ENCODE data around the gene NUDT4. TPM values are rescaled to one million over a fixed set of nuclear protein-coding genes. Genes with fewer than 3 reads are reported as not detected.

The NUDT4 gene
- total and polyA plus RNA-seq, 9 of the 15 experiments (the other 6 are each of a cell fraction or from before 2014, with no cell fraction given) = 38.1 to 164 (median 99.2) TPM

DNA sequence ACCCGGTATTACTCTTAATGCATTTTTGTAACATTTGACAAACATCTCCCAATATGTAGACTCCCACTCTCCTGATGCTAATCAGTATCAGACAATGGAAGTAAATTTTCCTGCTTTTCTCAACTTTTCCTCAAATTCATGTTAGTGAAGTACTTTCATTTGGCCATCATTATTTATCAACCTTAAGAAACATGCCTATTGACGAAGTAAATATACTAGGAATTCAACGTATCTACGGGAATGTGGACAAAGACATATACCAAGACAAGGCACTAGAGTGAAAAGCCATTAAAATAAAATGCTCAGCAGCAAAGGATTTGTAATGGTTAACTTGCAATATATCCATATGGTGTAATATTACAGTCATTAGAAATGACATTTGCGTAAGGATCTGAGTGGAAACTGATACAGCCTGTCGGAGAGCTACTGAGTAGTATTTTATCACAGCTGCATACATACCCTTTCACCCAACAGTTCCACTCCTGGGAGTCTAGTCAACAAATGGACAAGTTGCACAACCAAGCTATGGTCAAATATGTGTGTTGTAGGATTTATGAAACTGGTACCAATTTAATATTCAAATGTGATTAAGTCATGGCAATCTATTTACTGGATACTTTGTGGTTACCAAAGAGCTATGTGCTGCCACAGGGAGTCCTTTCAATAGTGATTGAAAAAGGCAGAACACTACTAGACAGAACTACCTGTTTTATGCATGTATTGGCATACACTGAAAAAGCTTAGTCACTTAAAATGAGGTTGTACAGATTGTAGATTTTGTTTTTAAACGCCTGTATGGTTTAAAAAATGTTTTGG is 26.5 kb downstream of the NUDT4 start (continued):
- TF ChIP-seq, protein P1, sequence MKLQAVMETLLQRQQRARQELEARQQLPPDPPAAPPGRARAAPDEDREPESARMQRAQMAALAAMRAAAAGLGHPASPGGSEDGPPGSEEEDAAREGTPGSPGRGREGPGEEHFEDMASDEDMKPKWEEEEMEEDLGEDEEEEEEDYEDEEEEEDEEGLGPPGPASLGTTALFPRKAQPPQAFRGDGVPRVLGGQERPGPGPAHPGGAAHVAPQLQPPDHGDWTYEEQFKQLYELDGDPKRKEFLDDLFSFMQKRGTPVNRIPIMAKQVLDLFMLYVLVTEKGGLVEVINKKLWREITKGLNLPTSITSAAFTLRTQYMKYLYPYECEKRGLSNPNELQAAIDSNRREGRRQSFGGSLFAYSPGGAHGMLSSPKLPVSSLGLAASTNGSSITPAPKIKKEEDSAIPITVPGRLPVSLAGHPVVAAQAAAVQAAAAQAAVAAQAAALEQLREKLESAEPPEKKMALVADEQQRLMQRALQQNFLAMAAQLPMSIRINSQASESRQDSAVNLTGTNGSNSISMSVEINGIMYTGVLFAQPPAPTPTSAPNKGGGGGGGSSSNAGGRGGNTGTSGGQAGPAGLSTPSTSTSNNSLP (IDR thresholded peaks at IDR 0.05; ENCODE audit: borderline replicate concordance, low read depth, low read length) = 0 out of 2 replicates have a peak, but pooled peaks have one; percentile 26
- TF ChIP-seq CBX1 (IDR thresholded peaks at IDR 0.05; ENCODE audit: low read depth) (no peak), ATF7 (IDR thresholded peaks at IDR 0.05) (no peak), ZNF76 (CRISPR knock-in tag; IDR thresholded peaks at IDR 0.05; ENCODE audit: borderline replicate concordance) (no peak), PHF21A (IDR thresholded peaks at IDR 0.05; ENCODE audit: borderline replicate concordance, low read depth) (no peak), ZNF124 (CRISPR knock-in tag; IDR thresholded peaks at IDR 0.05) (no peak), POLR2AphosphoS2 (IDR thresholded peaks at IDR 0.05; ENCODE audit: low read length) (peak; percentile 98), TAF9B (IDR thresholded peaks at IDR 0.05; ENCODE audit: partially characterized antibody) (no peak), ZNF324 (CRISPR knock-in tag; IDR thresholded peaks at IDR 0.05) (peak; percentile 10; the same call in 1 of the 2 replicates), ZNF445 (CRISPR knock-in tag; IDR thresholded peaks at IDR 0.05; ENCODE audit: low read depth) (0 out of 2 replicates have a peak, but pooled peaks have one; percentile 40), ERF (CRISPR knock-in tag; IDR thresholded peaks at IDR 0.05) (peak; percentile 57; the same call in 1 of the 2 replicates), CBFA2T2 (conservative IDR thresholded peaks at IDR 0.05) (no peak), PML (IDR thresholded peaks at IDR 0.05; ENCODE audit: low read length) (peak; percentile 58), NFATC3 (IDR thresholded peaks at IDR 0.05) (no peak)
- TF ChIP-seq, protein P2, sequence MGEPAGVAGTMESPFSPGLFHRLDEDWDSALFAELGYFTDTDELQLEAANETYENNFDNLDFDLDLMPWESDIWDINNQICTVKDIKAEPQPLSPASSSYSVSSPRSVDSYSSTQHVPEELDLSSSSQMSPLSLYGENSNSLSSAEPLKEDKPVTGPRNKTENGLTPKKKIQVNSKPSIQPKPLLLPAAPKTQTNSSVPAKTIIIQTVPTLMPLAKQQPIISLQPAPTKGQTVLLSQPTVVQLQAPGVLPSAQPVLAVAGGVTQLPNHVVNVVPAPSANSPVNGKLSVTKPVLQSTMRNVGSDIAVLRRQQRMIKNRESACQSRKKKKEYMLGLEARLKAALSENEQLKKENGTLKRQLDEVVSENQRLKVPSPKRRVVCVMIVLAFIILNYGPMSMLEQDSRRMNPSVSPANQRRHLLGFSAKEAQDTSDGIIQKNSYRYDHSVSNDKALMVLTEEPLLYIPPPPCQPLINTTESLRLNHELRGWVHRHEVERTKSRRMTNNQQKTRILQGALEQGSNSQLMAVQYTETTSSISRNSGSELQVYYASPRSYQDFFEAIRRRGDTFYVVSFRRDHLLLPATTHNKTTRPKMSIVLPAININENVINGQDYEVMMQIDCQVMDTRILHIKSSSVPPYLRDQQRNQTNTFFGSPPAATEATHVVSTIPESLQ (CRISPR knock-in tag; IDR thresholded peaks at IDR 0.05) = no peak
- TF ChIP-seq, protein P3, sequence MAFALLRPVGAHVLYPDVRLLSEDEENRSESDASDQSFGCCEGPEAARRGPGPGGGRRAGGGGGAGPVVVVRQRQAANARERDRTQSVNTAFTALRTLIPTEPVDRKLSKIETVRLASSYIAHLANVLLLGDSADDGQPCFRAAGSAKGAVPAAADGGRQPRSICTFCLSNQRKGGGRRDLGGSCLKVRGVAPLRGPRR (CRISPR knock-in tag; IDR thresholded peaks at IDR 0.05) = no peak
- TF ChIP-seq, protein P4, sequence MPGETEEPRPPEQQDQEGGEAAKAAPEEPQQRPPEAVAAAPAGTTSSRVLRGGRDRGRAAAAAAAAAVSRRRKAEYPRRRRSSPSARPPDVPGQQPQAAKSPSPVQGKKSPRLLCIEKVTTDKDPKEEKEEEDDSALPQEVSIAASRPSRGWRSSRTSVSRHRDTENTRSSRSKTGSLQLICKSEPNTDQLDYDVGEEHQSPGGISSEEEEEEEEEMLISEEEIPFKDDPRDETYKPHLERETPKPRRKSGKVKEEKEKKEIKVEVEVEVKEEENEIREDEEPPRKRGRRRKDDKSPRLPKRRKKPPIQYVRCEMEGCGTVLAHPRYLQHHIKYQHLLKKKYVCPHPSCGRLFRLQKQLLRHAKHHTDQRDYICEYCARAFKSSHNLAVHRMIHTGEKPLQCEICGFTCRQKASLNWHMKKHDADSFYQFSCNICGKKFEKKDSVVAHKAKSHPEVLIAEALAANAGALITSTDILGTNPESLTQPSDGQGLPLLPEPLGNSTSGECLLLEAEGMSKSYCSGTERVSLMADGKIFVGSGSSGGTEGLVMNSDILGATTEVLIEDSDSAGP (CRISPR knock-in tag; IDR thresholded peaks at IDR 0.05) = no peak
- TF ChIP-seq, protein P5, sequence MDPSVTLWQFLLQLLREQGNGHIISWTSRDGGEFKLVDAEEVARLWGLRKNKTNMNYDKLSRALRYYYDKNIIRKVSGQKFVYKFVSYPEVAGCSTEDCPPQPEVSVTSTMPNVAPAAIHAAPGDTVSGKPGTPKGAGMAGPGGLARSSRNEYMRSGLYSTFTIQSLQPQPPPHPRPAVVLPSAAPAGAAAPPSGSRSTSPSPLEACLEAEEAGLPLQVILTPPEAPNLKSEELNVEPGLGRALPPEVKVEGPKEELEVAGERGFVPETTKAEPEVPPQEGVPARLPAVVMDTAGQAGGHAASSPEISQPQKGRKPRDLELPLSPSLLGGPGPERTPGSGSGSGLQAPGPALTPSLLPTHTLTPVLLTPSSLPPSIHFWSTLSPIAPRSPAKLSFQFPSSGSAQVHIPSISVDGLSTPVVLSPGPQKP (CRISPR knock-in tag; IDR thresholded peaks at IDR 0.05) = no peak
